K562 (cell line): ENCODE results near the gene C1orf74. TPM values are rescaled to one million over a fixed set of nuclear protein-coding genes. Genes with fewer than 3 reads are reported as not detected.

Experiments
- CCNT2 ChIP-seq: IDR thresholded peaks from 2 replicates; pipeline ENCODE4 v1.6.1; 2011; ENCODE audit warnings: borderline replicate concordance, low read depth, mild to moderate bottlenecking, moderate library complexity, mixed read lengths, low read length; ENCODE audit not compliant: insufficient read length; ENCODE audit errors: extremely low read depth
- FOXP1 ChIP-seq: sonication (generic); formaldehyde crosslinking; IDR thresholded peaks from 2 replicates; pipeline ENCODE4 v1.8.0; 2022; ENCODE audit warnings: mild to moderate bottlenecking, missing genetic modification reagents
- NFRKB ChIP-seq: fragments of 450-650 bp; IDR thresholded peaks from 2 replicates; pipeline ENCODE4 v1.6.1; 2016; ENCODE audit warnings: low read depth
- POLR2A ChIP-seq: fragments of 450-650 bp; conservative IDR thresholded peaks from 2 replicates; pipeline ENCODE4 v1.6.1; 2016
- SNRNP70 ChIP-seq: fragments of 200-400 bp; formaldehyde crosslinking; optimal IDR thresholded peaks from 2 replicates; pipeline ENCODE3; 2017; ENCODE audit warnings: low read depth, low read length
- TOE1 ChIP-seq, 2 experiments: fragments of 450-650 bp in 1 of 2; sonication (generic) in 1 of 2; formaldehyde crosslinking in 1 of 2; IDR thresholded peaks; 2 replicates each; pipeline versions ENCODE4 v1.7.1 to v1.8.0; 2016 to 2022; ENCODE audit warnings: borderline replicate concordance in 2 of 2, mild to moderate bottlenecking in 2 of 2, antibody characterized with exemption in 1 of 2, inconsistent platforms in 1 of 2, low read depth in 1 of 2, missing genetic modification reagents in 1 of 2, moderate library complexity in 1 of 2
- YY1 ChIP-seq, 3 experiments: IDR thresholded peaks; 2 replicates each; pipeline ENCODE4 v1.6.1; 2011; ENCODE audit warnings: low read length in 2 of 3, mild to moderate bottlenecking in 2 of 3, moderate library complexity in 2 of 3, borderline replicate concordance in 1 of 3, control low read depth in 1 of 3, low read depth in 1 of 3; ENCODE audit not compliant: insufficient read depth in 3 of 3, insufficient replicate concordance in 2 of 3, control insufficient read depth in 1 of 3, insufficient read length in 1 of 3; ENCODE audit errors: extremely low read depth in 1 of 3
- ZNF133 ChIP-seq: fragments of 250-450 bp; sonication (Bioruptor Pico); IDR thresholded peaks from 2 replicates; pipeline ENCODE4 v1.4.0; 2020; ENCODE audit warnings: mild to moderate bottlenecking
- ZNF384 ChIP-seq: IDR thresholded peaks from 2 replicates; pipeline ENCODE4 v1.6.1; 2012; ENCODE audit warnings: low read depth, low read length, improper control_type of control experiment
- polyA plus RNA-seq, 8 experiments: library from polyadenylated mRNA; depleted of rRNA in 4 of 8; stranded (reverse) in 5 of 8; unstranded in 3 of 8; fragments of >200 nt; fragmentation: Nextera tagmentation in 2 of 8; fragmentation: Illumina TruSeq in 1 of 8; extraction: Ambion mirVana in 2 of 8; extraction: Trizol in 1 of 8; gene quantifications; 2 replicates each; pipeline versions ENCODE4 v1.2.1 to v1.2.3, GENCODE V29; 2011 to 2014; ENCODE audit warnings: inconsistent platforms in 1 of 8, missing spikeins in 1 of 8
- total RNA-seq, 7 experiments: library from RNA; depleted of rRNA in 6 of 7; stranded (reverse); fragments of >200 nt in 6 of 7; fragmentation: Illumina TruSeq in 2 of 7; extraction: Trizol in 2 of 7; gene quantifications; 2 replicates each; pipeline versions ENCODE4 v1.2.1 to v1.2.3, GENCODE V29; 2011 to 2021; ENCODE audit warnings: low replicate concordance in 1 of 7
- TF ChIP-seq, protein P1 (sequence below): fragments of 250-450 bp; sonication (Bioruptor Pico); IDR thresholded peaks from 2 replicates; pipeline ENCODE4 v1.8.0; 2022; ENCODE audit warnings: inconsistent platforms
- TF ChIP-seq, protein P2 (sequence below), 2 experiments: fragments of 450-650 bp in 1 of 2; sonication (generic) in 1 of 2; formaldehyde crosslinking in 1 of 2; IDR thresholded peaks in 1 of 2; conservative IDR thresholded peaks in 1 of 2; 2 replicates each; pipeline versions ENCODE4 v1.6.1 to v1.8.1; 2016 to 2023; ENCODE audit warnings: mild to moderate bottlenecking in 2 of 2, moderate library complexity in 2 of 2, inconsistent platforms in 1 of 2, missing genetic modification reagents in 1 of 2
- TF ChIP-seq, protein P3 (sequence below), 2 experiments: fragments of 450-650 bp in 1 of 2; sonication (generic) in 1 of 2; formaldehyde crosslinking in 1 of 2; IDR thresholded peaks; 2 replicates each; pipeline versions ENCODE4 v1.7.1 to v1.9.0; 2016 to 2022; ENCODE audit warnings: inconsistent platforms in 1 of 2, mild to moderate bottlenecking in 1 of 2, missing genetic modification reagents in 1 of 2

Gene C1orf74
- total and polyA plus RNA-seq, 9 of the 15 experiments (the other 6 are each of a cell fraction or from before 2014, with no cell fraction given) = 4.0 to 7.6 (median 5.7) TPM

DNA sequence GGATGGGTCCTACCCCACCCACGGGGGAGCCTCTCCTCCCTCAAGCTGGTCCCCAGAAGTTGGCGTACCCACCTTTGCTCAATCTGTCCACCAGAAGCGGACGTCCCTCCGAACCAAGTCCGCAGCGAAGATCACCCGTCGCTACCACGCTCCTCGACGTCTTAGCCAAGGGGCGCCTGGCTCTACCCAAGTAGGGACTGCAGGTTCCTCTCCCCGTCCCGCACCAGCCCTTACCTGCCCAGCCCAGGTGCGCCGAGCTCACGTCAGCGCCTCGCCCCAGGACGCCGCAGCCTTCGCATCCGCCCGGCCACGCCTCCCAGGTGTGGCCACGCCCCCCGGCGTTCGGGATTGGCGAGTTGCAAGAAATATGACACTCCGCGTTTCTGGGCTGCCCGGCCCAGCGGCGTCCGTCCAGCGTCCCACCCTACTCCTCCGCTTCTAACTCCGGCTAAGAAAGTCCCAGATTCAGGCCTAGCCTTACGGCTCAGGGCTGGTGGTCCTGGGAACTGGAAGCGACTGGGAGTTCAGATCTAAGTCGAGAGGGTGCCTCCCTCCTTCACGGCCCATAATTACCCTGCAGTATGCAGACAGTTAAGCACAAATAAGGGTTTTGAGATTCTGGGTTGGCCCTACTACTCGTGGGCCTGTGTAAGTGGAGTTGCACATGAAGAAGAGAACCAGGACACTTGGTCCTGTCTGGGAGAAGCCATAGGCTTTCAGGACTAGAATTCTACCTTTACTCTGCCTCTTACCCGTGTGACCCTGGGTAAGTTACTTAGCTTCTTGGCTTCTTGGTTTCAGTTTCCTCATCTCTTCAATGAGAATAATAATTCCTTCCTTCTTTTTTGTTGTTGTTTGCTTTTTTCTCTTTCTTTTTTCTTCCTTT, 21.8 kb upstream of the C1orf74 start, which contains the start of gene IRF6 (continued):
- TF ChIP-seq, protein P1, sequence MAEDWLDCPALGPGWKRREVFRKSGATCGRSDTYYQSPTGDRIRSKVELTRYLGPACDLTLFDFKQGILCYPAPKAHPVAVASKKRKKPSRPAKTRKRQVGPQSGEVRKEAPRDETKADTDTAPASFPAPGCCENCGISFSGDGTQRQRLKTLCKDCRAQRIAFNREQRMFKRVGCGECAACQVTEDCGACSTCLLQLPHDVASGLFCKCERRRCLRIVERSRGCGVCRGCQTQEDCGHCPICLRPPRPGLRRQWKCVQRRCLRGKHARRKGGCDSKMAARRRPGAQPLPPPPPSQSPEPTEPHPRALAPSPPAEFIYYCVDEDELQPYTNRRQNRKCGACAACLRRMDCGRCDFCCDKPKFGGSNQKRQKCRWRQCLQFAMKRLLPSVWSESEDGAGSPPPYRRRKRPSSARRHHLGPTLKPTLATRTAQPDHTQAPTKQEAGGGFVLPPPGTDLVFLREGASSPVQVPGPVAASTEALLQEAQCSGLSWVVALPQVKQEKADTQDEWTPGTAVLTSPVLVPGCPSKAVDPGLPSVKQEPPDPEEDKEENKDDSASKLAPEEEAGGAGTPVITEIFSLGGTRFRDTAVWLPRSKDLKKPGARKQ (CRISPR knock-in tag) = no peak
- peak; percentile 73 for TF ChIP-seq ZNF384
- peak; percentile 32; the same call in 1 of the 2 replicates for TF ChIP-seq FOXP1 (CRISPR knock-in tag)
- no peak for TF ChIP-seq ZNF133 (CRISPR knock-in tag)
- peak in 1 of 3 experiments; percentile 17 for TF ChIP-seq YY1 (IDR thresholded peaks at IDR 0.05; ENCODE audit: borderline replicate concordance in 1 of 3, control insufficient read depth in 1 of 3, extremely low read depth in 1 of 3, insufficient read depth in 3 of 3, insufficient read length in 1 of 3, insufficient replicate concordance in 2 of 3, low read depth in 1 of 3, low read length in 2 of 3)
- 0 out of 2 replicates have a peak, but pooled peaks have one; percentile 24 for TF ChIP-seq NFRKB
- TF ChIP-seq, protein P2, sequence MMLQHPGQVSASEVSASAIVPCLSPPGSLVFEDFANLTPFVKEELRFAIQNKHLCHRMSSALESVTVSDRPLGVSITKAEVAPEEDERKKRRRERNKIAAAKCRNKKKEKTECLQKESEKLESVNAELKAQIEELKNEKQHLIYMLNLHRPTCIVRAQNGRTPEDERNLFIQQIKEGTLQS (IDR thresholded peaks at IDR 0.05) = no peak
- TF ChIP-seq, protein P2 (CRISPR knock-in tag; conservative IDR thresholded peaks at IDR 0.05) = no peak
- no peak for TF ChIP-seq SNRNP70
- TF ChIP-seq POLR2A = peak; percentile 83
- peak; percentile 64 for TF ChIP-seq CCNT2
- TF ChIP-seq, protein P3, sequence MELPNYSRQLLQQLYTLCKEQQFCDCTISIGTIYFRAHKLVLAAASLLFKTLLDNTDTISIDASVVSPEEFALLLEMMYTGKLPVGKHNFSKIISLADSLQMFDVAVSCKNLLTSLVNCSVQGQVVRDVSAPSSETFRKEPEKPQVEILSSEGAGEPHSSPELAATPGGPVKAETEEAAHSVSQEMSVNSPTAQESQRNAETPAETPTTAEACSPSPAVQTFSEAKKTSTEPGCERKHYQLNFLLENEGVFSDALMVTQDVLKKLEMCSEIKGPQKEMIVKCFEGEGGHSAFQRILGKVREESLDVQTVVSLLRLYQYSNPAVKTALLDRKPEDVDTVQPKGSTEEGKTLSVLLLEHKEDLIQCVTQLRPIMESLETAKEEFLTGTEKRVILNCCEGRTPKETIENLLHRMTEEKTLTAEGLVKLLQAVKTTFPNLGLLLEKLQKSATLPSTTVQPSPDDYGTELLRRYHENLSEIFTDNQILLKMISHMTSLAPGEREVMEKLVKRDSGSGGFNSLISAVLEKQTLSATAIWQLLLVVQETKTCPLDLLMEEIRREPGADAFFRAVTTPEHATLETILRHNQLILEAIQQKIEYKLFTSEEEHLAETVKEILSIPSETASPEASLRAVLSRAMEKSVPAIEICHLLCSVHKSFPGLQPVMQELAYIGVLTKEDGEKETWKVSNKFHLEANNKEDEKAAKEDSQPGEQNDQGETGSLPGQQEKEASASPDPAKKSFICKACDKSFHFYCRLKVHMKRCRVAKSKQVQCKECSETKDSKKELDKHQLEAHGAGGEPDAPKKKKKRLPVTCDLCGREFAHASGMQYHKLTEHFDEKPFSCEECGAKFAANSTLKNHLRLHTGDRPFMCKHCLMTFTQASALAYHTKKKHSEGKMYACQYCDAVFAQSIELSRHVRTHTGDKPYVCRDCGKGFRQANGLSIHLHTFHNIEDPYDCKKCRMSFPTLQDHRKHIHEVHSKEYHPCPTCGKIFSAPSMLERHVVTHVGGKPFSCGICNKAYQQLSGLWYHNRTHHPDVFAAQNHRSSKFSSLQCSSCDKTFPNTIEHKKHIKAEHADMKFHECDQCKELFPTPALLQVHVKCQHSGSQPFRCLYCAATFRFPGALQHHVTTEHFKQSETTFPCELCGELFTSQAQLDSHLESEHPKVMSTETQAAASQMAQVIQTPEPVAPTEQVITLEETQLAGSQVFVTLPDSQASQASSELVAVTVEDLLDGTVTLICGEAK (IDR thresholded peaks at IDR 0.05) = peak; percentile 59; the same call in 1 of the 2 replicates
- TF ChIP-seq, protein P3 (CRISPR knock-in tag; IDR thresholded peaks at IDR 0.05) = no peak
- TF ChIP-seq TOE1 (IDR thresholded peaks at IDR 0.05; ENCODE audit: borderline replicate concordance) = 0 out of 2 replicates have a peak, but pooled peaks have one; percentile 47
- no peak for TF ChIP-seq TOE1 (CRISPR knock-in tag; IDR thresholded peaks at IDR 0.05; ENCODE audit: borderline replicate concordance, low read depth)
